NCI-H2081 (cell line): ENCODE measurements around the gene CUX1.
"Not testable (repeated sequence)": the region's sequence is repeated elsewhere in the genome, so short reads cannot be mapped to it uniquely, and the experiment has no call there.

ENCODE experiments used
- DNase-seq, 2 experiments: peaks; one replicate each; lab custom pipeline; 2025; lab: John Stamatoyannopoulos, UW

The CUX1 gene

DNA sequence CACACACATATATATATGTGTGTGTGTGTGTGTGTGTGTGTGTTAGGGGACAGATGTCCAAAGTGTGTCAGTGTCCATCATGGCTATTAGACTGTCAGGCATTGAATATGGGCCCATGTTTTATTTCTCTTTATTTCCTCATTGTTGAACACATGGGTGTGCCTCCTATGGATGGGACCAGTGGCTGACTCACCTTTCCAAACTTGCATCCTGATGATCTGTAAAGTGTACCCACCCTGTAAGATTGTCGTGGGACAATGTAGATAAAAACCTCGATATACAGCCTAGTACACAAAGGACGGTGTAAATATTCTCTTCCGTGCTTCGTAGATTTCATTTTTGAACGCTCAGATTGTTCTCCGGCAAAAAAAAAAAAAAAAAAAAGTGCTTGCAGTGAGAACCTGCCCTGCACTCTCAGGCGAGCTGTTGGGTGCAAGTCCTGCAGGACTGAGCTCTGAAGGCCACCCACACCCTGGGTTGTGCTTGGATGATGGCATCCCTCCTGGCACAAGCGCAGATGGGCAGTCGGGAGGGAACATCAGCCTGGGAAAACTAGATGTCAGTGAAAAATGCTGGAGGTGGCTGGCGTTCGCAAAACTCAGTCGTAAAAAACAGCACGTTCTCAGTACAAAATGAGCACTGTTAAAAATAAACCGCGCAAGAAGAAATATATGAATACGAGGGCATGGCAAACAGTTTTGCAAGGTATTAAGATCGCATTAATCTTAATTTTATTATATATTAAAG, 166.9 kb downstream of the CUX1 start:
- DNase-seq, result no peak

DNA sequence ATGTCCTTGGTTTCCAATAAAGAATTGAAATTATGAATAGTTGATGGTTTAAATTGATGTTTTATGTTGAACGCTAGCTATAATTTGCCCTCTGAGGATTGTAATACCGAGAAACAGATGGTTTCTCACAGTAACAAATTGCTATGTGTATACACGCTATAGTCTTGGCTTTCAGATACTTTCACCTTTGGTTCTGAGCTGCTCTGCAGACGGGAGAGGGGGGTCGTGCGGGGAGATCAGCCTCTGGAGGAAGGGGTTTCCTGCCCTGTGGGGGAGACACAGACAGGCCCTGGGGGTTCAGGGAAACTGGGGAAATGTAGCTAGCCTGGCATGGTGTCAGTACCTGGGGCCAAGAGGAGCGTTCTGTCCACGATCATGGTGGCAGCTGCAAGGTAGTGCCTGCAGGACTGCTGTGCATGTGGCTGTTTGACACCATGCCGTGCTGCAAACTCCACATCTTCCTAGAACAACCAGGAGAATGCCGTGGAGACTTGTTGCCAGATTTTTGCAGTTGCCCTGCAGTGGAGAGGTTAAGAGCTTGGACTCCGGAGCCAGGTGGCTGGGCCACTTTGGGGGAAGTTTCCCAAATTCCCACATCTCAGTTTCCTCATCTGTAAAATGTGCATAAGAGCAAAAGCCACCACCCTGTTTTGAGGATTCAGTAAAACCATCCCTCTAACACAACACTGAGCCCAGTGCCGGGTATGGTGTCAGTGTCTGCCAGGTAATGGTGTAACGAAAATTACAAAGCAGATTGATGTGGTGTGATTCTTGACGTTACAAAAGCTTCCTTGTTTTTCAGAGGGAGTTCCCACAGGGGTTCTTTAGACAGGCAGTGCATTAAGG, 167.9 kb downstream of the CUX1 start:
- no peak for DNase-seq

DNA sequence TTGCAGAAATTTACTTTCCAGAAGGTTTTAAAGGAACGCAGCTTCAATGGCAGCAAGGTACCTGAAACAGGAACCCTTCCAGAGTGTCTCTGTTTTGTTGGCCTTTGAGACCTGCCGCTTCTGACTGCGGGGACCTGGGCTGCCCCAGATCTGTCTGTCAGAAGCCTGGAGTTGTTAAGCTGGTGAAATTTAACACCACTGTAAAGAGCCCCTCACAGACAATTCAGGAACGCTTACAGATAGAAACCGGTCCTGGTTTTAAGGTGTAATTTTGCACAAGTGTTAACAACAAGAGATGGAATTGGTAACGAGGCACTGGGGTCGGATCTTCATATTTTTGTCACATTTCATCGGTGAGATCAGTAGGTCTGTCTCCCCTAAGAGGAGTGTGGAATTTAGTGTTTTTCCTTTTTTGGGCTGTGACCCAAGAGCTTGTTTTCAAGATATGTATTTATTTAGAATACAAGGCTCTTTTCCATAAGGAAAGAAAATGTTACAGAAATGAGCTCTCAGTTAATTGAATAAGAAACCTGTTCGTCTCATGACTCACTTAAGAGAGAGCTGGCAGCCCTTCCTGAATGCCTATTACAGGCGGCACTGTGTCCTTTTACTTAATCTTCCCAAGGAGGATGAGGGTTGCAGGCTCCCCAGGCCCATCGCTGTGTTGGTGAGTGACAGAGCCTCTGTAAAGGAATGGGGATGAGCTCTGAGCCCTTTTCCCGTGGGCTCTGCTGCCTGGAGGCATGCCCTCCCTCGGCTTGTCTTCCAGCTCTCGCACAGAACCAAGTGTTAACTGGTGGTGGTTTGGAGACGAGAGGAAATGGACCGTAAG, 168.7 kb downstream of the CUX1 start:
- no peak for DNase-seq

DNA sequence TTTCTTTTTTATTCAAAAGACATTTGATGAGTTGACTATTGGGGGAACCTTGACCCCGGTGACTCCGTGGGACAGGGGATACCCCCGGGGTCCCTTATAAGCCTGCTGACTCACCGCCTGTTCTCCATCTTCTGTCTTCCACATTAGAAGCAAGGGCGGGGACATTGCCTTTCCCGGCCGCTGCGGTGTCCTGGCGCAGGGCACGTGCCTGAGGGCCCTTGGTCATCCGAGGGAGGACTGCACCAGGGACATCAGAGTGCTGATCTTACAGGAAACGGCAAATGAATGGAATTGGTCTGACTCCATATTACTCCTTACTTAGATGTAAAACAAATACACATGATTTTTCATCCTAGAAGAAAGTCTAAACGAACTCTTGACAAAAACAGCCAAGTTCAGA, 170.1 kb downstream of the CUX1 start:
- DNase-seq, result no peak

DNA sequence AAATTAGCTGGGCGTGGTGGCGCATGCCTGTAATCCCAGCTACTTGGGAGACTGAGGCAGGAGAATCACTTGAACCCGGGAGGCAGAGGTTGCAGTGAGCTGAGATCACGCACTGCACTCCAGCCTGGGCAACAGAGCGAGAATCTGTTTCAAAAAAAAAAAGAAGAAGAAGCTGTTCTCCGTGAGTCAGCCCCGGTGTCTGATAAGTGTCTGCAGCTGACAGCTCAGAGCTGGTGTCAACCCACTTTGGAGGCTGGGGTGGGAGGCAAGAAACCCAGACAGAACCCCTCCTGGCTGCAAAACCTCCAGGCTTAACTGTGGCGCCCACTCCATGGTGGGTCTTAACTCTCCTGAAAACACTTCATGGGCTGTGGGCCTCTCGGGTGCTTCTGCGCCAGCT, 170.6 kb downstream of the CUX1 start:
- DNase-seq, result not testable (repeated sequence)

DNA sequence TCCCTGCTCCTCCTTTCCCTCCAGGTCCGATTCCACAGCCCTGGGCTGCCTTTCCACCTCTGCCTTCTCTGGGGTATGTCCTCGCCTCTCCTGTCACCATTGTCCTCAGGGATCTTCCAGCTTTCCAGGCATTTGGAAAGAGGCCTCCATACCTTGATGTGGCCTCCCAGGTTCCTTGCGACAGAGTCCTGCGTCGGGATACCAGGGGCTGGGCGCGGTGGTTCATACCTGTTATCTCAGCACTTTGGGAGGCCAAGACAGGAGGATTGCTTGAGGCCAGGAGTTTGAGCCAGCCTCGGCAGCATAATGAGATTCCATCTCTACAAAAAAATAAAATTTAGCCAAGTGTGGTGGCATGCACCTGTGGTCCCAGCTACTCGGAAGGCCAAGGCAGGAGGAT, 171.1 kb downstream of the CUX1 start:
- no peak for DNase-seq

DNA sequence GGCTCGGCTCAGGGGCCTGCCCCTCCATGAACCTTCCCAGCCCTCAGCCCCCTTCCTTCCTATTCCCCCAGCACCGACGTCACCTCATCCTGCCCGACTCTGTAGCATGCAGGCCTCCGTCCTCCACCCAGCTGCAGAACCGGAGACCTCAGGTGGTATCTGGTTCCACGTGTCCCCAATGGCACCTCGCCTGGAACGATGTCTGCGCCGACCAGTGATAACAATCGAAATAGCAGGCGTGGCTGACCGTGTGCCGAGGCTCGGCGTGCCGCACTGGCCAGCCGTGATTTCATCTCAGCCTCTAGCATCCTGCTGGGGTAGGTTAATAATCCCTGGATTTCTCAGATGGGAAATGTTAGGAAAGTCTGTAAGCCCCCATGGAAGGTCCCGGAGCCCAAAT, 171.7 kb downstream of the CUX1 start:
- DNase-seq, result no peak

DNA sequence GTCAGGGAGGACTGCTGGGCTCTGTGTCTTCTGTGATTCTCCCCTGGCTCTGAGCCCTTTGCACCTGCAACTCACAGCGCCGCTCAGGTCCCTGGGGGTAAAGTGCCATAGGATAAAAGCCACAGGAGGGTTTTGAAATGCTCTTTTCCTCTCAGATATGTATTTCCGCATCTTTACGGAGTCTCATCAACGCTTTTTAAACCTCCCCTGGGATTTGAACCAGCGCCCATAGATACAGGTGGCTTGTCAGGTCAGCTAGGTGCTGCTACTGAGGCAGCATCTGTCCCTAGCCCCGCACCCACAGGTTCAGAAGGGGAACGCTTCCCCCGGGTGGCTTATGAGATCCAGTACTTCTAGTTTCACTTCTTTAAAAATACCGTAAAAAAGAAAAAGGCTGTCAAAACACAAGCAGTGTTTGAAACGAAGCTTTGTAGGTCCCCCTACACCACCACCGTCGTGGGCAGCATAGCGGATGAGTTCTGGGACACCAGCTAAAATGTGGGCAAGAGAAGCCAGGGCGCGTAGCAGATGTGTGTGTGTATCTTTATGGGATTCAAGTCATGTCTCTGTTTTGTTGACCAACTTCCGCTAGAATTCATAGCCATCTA, 173.5 kb downstream of the CUX1 start:
- DNase-seq, result no peak

DNA sequence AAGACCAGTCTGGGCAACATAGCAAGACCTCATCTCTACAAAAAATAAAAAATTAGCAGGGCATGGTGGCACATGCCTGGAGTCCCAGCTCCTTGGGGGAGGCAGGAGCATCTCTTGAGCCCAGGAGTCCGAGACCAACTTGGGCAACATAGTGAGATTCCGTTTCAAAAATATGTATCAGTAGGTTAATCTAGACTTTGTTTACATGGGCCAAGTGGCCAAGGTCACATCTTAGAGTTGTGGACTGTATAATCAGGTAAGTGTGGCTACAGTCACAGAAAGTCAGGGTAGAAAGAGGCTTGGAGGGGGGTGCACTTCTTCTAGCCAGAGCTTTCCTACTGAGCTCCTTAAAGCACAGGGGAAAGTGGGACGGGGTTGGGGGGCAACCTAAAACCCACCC, 174.4 kb downstream of the CUX1 start:
- no peak for DNase-seq

DNA sequence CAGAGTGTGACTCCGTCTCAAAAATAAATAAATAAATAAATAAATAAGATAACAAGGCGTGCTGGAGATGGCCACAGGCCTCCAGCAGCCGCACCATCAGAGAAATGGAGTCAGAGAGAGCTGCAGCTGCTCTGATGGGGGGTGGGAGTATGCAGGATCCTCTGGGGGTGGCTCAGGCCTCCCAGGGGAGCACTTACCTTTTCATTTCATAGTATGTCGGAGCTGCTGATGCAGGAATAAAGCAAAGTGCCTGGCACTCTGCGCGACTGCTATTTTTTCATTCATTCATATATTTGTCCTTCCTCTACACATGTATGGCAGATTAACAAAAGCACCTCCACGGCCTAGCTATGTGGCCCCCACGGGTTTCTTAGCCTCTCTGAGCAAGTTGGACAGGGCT, 175.9 kb downstream of the CUX1 start:
- no peak for DNase-seq

DNA sequence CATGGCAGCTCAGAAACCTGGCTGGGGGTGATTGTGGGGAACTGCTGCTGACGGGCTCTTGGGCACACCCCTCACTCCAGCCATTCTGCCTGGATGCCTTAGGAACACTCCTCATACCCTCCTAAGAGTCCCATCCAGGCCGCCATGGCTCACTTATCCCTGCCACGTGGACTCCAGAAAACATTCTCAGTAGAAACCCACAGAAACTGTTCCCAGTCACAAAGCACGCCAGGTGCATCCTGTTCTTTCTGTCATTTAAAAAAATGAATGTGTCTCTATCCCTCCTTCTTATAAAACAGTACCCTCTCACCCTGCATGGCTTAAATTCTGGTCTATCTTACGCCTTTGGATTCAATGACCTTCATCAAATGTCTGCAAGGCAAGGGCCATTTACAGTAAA, 177.7 kb downstream of the CUX1 start:
- no peak for DNase-seq

DNA sequence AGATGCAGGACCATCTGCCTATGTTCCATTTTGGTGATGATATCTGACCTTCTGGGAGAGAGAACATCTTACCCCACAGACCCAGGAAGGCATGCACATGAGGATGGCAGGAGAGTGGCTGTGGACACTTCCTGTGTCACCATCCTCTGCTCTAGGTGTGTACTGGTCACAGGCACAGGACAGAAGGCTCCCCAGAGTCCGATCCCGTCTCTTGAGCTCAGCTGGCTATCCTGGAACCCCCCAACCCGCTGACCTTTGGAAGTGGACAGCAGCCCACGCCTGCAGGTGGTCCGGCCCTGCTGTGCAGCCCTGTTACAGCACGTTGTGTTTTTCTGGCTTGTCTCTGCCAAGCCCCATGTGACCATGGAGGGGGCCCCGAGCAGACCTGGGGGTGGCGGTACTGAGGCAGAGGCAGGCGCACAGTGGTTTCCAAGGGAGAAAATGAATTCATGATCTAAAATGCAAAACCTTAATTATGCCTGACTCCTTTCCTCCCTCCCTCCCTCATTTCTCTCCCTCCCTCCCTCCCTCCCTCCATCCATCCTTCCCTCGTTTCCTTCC, 178.8 kb downstream of the CUX1 start:
- no peak for DNase-seq

DNA sequence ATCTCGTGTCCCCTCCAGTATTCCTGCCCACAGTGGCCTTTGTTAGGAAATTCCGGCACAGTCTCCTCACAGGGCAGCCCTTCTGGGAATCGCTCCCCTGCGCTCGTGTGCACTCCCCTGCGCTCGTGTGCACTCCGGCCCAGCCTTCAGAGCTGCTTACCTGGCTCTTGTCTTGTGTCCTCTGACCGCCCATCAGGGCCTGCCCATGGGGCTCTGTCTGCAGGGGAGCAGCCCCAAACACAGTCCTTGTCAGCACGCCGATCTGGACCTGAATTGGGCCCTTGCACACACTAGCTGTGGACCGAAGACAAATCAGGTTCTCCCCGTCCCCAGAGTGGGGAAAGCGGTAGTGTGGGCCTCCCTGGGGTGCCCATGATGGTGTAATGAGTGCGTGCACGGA, 179.4 kb downstream of the CUX1 start:
- DNase-seq, result no peak

DNA sequence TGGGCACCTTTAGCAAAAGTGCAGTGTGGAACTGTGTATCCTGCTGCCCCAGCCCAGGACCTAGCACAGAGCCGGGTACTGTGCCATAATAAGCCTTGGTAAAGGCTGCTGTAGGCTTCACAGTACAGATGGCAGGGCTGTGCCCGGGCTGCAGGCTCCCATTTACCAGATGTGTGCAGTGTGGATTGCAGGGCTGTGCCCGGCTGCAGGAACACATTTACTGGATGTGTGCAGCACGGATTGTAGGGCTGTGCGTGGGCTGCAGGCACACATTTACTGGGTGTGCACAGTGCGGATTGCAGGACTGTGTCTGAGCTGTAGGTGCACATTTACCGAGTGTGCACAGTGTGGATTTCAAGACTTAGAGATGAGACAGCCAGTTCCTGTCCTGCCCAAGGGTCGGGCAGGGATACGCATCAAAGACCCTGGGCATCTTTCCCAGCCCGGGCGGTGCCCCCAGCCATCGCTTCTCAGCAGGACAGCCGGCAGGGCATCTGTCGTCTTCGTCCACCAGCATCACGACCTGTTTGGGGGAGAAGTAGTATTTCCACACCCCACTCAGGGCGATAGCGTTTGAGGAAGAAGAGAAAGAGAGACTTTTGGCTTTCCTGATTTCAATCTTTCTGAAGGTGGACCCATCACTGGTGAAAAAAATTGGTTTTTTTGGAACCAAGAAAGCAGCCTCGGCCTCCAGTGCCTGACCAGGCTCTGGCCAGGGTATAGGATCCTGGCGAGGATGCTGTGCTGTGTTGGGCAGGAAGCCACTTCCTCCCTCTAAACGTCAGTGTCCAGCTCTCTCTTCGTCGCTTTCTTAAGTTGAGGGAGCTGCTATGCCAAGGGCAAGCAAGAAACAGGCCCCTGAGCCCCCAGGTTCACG, 180.8 kb downstream of the CUX1 start:
- no peak for DNase-seq

DNA sequence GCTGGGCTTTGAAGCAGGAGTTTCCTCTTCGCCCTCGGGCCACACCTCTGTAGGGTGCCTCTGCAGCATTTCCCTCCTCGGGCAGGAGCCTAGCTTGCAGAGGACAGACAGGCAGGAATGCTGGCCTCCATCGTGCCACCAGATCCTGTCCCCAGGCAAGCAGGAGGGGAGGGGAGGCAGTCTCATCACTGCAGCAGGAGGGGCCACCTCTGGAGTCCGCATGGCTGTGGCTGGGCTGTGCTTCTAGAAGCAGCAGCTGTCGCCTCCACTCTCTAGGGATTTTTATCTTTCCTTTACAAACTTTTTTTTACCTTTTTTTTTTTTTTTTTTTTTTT, 181.4 kb downstream of the CUX1 start:
- no peak for DNase-seq

DNA sequence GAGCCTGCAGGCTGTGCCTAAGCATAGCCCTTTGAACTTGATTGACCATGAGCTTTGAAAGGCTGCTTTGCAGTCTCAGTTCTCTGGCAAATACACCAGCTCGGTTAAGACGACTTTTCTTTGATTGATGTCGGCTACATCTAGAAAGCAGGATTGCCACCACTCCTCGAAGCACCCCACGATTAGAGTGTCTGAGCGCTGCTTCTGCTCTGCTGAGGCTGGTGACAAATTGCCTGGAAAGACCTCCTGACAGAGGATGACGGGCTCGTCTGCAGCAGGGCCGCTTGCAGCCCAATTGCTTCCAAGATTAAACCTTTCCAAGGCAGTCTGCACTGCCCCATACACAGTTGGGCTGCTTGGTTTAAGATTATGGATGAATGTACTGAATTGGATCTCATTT, 182.0 kb downstream of the CUX1 start:
- DNase-seq, result no peak

DNA sequence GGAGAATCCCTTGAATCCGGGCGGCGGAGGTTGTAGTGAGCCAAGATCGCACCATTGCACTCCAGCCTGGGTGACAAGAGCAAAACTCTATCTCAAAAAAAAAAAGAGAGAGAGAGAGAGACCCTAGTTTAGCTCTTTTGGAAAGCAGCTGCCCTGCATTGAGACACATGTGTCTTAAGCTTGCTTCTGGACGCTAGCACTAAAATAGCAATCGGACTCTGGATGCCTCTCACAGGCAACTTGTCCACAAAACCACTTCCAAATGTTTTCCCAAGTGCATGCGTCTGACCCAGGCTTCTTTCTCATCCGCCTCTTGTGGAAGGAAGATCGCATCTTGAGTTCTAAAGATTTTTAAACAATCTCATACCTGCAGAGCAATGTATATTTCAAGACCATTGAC, 182.7 kb downstream of the CUX1 start:
- DNase-seq, result no peak

DNA sequence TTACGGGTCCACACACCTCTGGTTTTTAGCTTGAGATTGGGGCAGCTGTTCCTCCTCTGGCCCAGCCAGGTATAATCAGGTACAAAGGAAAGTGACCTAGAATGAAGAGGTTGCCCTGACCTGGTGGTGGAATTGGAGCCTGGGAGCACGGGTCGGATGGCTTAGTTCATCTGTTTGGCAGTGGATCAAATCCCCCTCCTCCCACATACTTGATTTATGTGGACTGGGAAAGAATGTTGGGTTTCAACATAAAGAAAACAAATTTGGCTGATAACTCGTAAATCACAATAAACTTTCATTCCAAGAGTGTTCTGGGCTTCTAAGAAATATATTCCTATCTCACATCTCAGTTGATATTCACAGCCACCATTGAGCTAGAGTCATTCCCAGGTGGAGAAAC, 186.8 kb downstream of the CUX1 start:
- no peak for DNase-seq

DNA sequence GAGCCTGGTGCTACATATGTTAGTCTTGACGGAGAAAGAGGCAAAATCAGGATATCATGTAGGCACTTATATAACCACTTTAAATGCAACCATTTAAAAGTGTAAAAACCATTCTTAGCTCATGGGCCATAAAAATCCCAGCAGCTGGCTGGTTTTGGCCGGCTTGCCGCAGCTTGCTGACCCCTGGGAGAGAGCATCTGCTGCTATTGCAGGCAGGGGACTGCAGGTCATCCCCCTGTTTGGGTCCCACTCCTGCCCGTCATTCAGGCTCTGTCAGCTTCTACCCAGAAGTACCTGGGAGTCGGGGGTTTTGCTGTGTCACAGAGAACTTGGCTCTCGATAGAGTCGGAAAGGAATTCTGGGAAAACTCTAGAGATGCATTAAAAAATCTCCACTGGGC, 187.4 kb downstream of the CUX1 start:
- no peak for DNase-seq

DNA sequence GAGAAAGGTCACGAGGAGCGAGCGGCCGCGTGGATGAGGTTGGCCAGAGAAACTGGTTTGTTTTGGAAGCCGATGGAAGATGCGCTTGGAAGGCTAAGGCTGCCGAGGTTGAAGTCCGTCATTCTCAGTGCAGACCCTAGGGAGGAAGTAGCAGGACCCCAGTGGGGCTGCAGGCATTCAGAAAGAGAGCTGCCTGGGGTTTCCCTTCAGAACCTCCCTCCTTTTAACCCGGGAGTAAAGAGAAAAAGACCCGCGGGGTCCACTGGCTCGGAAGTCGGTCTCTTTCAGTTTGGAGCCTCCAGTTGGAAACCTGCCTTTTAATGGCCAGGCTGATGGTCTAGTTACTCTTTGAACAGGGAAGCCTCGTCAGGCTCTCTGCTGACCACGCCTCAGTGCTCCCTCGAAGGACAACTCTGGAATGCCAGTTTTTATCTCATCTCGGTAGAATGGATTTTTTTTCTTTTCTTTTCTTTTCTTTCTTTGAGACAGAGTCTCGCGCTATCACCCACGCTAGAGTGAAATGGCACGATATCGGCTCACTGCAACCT, 188.6 kb downstream of the CUX1 start:
- DNase-seq, result no peak

DNA sequence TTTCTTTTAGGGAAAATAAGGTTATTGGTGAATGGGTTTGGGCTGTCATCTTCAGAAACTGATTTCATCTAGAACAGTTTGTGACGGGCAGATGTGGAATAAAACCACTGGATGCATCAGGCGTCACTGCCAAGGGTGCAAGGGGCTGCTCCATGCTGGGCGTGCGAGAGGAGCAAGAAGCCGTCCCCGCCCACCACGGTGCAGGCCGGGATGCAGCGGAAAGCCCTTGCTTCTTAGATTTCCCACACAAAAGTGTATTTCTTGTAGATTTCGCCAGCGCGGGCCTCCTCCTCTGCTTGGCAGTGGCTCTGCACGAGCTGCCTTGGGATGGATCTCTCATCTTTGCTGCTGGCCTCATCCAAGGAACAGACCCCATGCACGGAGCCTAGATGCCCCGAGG, 189.3 kb downstream of the CUX1 start:
- no peak for DNase-seq
